GM12865 (cell line): ENCODE results near the gene FAM118B.

Experiments
- DNase-seq: peaks from one replicate; pipeline ENCODE4 v3.0.0; 2010; ENCODE audit warnings: low read depth
- H3K4me3 ChIP-seq: 2 replicates; pipeline ENCODE4 v1.5.1; 2011; ENCODE audit warnings: mild to moderate bottlenecking, low read depth, low read length, control low read depth
- CTCF ChIP-seq: IDR thresholded peaks from 2 replicates; pipeline ENCODE4 v1.5.1; 2011; ENCODE audit warnings: low read length, control low read depth, low read depth, inconsistent platforms; ENCODE audit not compliant: insufficient read depth; ENCODE audit errors: missing control alignments

Gene FAM118B

GRCh38 chr11:126257144-126257543, 45.6 kb downstream of the FAM118B start:
- no peak for TF ChIP-seq CTCF
- DNase-seq = no peak
- H3K4me3 ChIP-seq = no peak overlapping the region

- DNase-seq = no peak
- TF ChIP-seq CTCF = no peak
These were observed 46.2 kb downstream of the FAM118B start for GRCh38 chr11:126257764-126258163.

GRCh38 chr11:126262216-126262615, 50.6 kb downstream of the FAM118B start:
- TF ChIP-seq CTCF = no peak
- H3K4me3 ChIP-seq = no peak overlapping the region
- DNase-seq = no peak

More at GRCh38 chr11:126257764-126258163, 46.2 kb downstream of the FAM118B start:
- H3K4me3 ChIP-seq = no peak overlapping the region

- H3K4me3 ChIP-seq = no peak overlapping the region
- no peak for DNase-seq
- TF ChIP-seq CTCF = no peak
These were observed 51.9 kb downstream of the FAM118B start for GRCh38 chr11:126263489-126263888.

GRCh38 chr11:126265811-126266210, 54.2 kb downstream of the FAM118B start:
- H3K4me3 ChIP-seq = no peak overlapping the region
- no peak for DNase-seq
- no peak for TF ChIP-seq CTCF

GRCh38 chr11:126267650-126268049, 56.1 kb downstream of the FAM118B start:
- DNase-seq = no peak

More at GRCh38 chr11:126267650-126268049, 56.1 kb downstream of the FAM118B start:
- H3K4me3 ChIP-seq = peak overlapping the region; percentile 88
- TF ChIP-seq CTCF = no peak
